ENCODE data around the gene PRPF40B.
A peak's percentile ranks its signal among the peaks of the same experiment; 100 is the strongest.
"Not testable (repeated sequence)": the region's sequence is repeated elsewhere in the genome, so short reads cannot be mapped to it uniquely, and the experiment has no call there.

The PRPF40B gene

GRCh38 chr12:49598527-49598926, 24.8 kb upstream of the PRPF40B start:
- no peak for DNase-seq (ENCODE audit: low read depth)
- H3K4me3 ChIP-seq (replicated peaks; ENCODE audit: low read depth, low read length), result no peak overlapping the region
- TF ChIP-seq CTCF (IDR thresholded peaks at IDR 0.05; ENCODE audit: low read length, missing control alignments), result no peak

- no peak for DNase-seq (ENCODE audit: low read depth)
- TF ChIP-seq CTCF (IDR thresholded peaks at IDR 0.05; ENCODE audit: low read length, missing control alignments), result no peak
- H3K4me3 ChIP-seq (replicated peaks; ENCODE audit: low read depth, low read length), result no peak overlapping the region
These were observed 23.4 kb upstream of the PRPF40B start for GRCh38 chr12:49599961-49600360.

- no peak overlapping the region for H3K4me3 ChIP-seq (replicated peaks; ENCODE audit: low read depth, low read length)
- no peak for TF ChIP-seq CTCF (IDR thresholded peaks at IDR 0.05; ENCODE audit: low read length, missing control alignments)
- DNase-seq (ENCODE audit: low read depth), result no peak
These were observed 19.6 kb upstream of the PRPF40B start for GRCh38 chr12:49603721-49604120.

GRCh38 chr12:49604856-49605255, 18.5 kb upstream of the PRPF40B start:
- no peak for TF ChIP-seq CTCF (IDR thresholded peaks at IDR 0.05; ENCODE audit: low read length, missing control alignments)
- no peak overlapping the region for H3K4me3 ChIP-seq (replicated peaks; ENCODE audit: low read depth, low read length)
- DNase-seq (ENCODE audit: low read depth), result no peak

- not testable (repeated sequence) for DNase-seq (ENCODE audit: low read depth); H3K4me3 ChIP-seq (replicated peaks; ENCODE audit: low read depth, low read length)
These were observed 17.8 kb upstream of the PRPF40B start, which contains the start of gene FAM186B for GRCh38 chr12:49605539-49605938. TSS of gene FAM186B (minus strand) at chr12:49605639. CDS start at chr12:49605477, 162 bp downstream.

- TF ChIP-seq CTCF (IDR thresholded peaks at IDR 0.05; ENCODE audit: low read length, missing control alignments), result no peak
- DNase-seq (ENCODE audit: low read depth), result no peak
These were observed 14.1 kb upstream of the PRPF40B start for GRCh38 chr12:49609059-49609874.

GRCh38 chr12:49609875-49610154, 13.5 kb upstream of the PRPF40B start:
- peak; percentile 18 for DNase-seq (ENCODE audit: low read depth)
- peak; percentile 8 for TF ChIP-seq CTCF (IDR thresholded peaks at IDR 0.05; ENCODE audit: low read length, missing control alignments)
- no peak overlapping the region for H3K4me3 ChIP-seq (replicated peaks; ENCODE audit: low read depth, low read length)

More at GRCh38 chr12:49609059-49609874, 14.1 kb upstream of the PRPF40B start:
- H3K4me3 ChIP-seq (replicated peaks; ENCODE audit: low read depth, low read length), result no peak overlapping the region

- not testable (repeated sequence) for H3K4me3 ChIP-seq (replicated peaks; ENCODE audit: low read depth, low read length); DNase-seq (ENCODE audit: low read depth)
These were observed 12.6 kb upstream of the PRPF40B start for GRCh38 chr12:49610785-49611184.

All from fibroblast of pulmonary artery (primary cell).